GM12872 (cell line): ENCODE data around the gene RPN2.

ENCODE experiments used
- CTCF ChIP-seq: IDR thresholded peaks from 3 replicates; pipeline ENCODE4 v1.5.1; 2011; ENCODE audit warnings: low read depth, mild to moderate bottlenecking, low read length, moderate library complexity; ENCODE audit not compliant: insufficient read depth

Gene RPN2

GRCh38 chr20:37230200-37230599, 51.1 kb downstream of the RPN2 start:
- TF ChIP-seq CTCF, result no peak

- TF ChIP-seq CTCF, result no peak
These were observed 53.0 kb downstream of the RPN2 start for GRCh38 chr20:37231947-37232630.

GRCh38 chr20:37233548-37234253, 54.6 kb downstream of the RPN2 start:
- TF ChIP-seq CTCF, result no peak

- TF ChIP-seq CTCF, result no peak
These were observed 55.1 kb downstream of the RPN2 start for GRCh38 chr20:37234254-37234581.

- TF ChIP-seq CTCF, result no peak
These were observed 55.9 kb downstream of the RPN2 start for GRCh38 chr20:37235065-37235464.

- TF ChIP-seq CTCF, result no peak
These were observed 57.3 kb downstream of the RPN2 start for GRCh38 chr20:37236462-37236861.

GRCh38 chr20:37237656-37238055, 58.5 kb downstream of the RPN2 start:
- no peak for TF ChIP-seq CTCF
